ENCODE data around the gene ADGRE2.

Gene ADGRE2

DNA sequence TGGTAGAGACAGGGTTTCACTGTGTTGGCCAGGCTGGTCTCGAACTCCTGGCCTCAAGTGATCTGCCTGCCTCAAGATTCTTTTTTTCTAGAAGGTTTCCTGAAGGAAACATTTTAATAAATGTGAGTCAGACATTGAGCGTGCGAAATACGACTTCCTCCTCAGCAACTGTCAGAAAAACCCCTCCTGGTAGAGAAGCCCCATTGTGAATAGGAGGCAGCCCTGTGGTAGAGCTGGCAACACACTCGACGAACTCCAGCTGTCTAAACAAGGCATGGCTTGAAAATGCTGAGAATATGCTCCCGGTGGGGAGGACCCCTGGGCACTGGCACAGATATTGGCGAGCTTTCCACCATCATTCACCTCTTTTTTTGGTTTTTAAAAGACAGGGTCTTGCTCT is 78.7 kb downstream of the ADGRE2 start:
- TF ChIP-seq, protein P1, sequence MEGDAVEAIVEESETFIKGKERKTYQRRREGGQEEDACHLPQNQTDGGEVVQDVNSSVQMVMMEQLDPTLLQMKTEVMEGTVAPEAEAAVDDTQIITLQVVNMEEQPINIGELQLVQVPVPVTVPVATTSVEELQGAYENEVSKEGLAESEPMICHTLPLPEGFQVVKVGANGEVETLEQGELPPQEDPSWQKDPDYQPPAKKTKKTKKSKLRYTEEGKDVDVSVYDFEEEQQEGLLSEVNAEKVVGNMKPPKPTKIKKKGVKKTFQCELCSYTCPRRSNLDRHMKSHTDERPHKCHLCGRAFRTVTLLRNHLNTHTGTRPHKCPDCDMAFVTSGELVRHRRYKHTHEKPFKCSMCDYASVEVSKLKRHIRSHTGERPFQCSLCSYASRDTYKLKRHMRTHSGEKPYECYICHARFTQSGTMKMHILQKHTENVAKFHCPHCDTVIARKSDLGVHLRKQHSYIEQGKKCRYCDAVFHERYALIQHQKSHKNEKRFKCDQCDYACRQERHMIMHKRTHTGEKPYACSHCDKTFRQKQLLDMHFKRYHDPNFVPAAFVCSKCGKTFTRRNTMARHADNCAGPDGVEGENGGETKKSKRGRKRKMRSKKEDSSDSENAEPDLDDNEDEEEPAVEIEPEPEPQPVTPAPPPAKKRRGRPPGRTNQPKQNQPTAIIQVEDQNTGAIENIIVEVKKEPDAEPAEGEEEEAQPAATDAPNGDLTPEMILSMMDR (IDR thresholded peaks at IDR 0.05; ENCODE audit: low read length, missing control alignments) = no peak
- H3K4me3 ChIP-seq (replicated peaks; ENCODE audit: low read depth, low read length) = no peak overlapping the region
- peak; percentile 8 for DNase-seq (ENCODE audit: low read depth)

DNA sequence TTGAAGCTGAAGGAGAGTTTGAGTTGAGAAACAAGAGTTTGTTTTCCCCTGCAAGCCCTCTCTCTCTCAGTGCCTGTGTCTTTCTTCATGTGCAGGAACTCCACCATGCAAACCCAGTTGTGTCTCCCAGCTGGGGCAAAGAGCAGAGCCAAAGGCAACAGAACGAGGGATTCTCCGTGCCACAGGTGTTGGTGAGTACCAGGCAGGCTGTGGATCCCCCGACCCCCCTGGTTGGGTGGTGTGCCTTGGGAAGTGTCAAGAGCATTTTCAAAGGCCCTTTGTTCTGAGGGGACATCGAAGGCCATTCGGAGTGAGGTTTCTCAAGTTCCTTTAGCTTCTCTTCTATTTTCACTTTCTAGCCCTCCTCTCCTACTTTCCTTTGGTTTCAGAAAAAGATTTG is 82.9 kb downstream of the ADGRE2 start:
- TF ChIP-seq, protein P1 (IDR thresholded peaks at IDR 0.05; ENCODE audit: low read length, missing control alignments) = no peak
- no peak for DNase-seq (ENCODE audit: low read depth)
- H3K4me3 ChIP-seq (replicated peaks; ENCODE audit: low read depth, low read length) = no peak overlapping the region

DNA sequence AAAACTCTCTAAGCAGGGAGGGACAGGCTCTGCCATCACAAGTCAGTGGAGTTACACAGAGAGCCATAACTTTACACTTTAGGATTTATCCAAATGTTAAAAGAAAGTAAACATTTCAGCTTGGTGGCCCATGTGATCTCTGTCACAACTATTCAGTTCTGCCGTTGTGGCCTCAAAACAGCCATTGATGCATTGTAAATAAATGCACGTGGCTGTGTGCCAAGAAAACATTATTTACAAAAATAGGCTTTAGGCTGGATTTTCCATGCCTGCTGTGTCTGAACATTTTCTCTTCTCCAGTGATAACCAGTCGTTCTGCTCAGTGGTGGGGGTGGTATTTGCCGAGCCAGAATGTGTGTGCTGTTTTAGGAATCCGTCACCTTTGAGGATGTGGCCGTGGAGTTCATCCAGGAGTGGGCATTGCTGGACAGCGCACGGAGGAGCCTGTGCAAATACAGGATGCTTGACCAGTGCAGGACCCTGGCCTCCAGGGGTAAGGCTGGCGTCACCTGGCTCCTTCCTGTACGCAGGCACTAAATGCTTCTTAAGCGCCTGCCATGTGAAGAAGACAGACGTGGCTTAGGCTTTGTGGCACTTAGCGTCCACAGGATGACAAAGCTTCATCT is 83.6 kb downstream of the ADGRE2 start:
- H3K4me3 ChIP-seq (replicated peaks; ENCODE audit: low read depth, low read length) = no peak overlapping the region
- TF ChIP-seq, protein P1 (IDR thresholded peaks at IDR 0.05; ENCODE audit: low read length, missing control alignments) = no peak
- DNase-seq (ENCODE audit: low read depth) = no peak

DNA sequence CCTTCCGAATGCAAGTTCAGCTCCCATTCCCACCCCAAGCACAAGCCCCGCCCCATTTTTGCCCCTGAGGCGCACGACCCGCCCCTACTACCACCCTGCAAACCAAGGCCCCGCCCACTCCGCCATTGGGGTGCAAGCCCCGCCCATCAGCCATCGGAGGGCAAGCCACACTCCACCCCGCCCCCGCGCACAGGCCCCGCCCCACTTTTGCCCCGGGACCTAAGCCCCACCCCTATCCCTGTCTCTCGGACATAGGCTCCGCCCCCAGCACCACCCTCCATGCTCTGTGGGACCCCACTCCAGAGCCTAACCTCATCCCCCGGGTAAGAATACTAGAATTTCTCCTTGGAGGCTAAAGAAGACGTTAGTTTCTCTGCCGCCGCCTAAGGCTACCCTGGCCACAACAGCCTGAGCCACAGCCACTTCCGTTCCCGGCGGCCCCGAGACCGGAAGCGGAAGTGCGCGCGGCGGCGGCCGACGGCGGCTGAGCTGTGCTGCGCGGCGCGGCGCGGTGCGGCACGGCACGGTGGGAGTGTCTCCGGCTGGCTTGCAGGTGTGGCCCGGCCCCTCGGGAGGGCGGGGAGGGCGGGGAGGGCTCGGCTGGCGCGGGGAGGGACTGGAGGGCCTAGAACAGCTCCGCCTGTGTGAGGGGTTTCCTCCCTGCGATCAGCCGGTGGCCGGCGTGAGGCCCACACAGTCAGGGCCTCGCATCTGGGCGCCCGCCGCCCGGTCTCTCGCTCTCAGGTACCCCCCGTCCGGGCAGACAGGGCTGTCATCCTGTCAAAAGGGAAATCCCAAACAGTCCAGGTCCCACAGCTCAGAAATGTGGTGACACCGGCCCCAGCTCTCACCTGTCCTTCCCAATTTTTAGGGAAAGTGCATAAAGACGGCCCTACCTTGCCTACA is 88.5 kb downstream of the ADGRE2 start, which contains the start of gene ZNF333:
Gene ZNF333, plus strand, starts transcription at position 451 of the 906 bp plus-strand sequence. CDS start 3,444 bp downstream, outside the sequence.
- TF ChIP-seq, protein P1 (IDR thresholded peaks at IDR 0.05; ENCODE audit: low read length, missing control alignments) = no peak
- DNase-seq (ENCODE audit: low read depth) = peak; percentile 92
- H3K4me3 ChIP-seq (replicated peaks; ENCODE audit: low read depth, low read length) = peak within 1 kb of the TSS; percentile 77

DNA sequence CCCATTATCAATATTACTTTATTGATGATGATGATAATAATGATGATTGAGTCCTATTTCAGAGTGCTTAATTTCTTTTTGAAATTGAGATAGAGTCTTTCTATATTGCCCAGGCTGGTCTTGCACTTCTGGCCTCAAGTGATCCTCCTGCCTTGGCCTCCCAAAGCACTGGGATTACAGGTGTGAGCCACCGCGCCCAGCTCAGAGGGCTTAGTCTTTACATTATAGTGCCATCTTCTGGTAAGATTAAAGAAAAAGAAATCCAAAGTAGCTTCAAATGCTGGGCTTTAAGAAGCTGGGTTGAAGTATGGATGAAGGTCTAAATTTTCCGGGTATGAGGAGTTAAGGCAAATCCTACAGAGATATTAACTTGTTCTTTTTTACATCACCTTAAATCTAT is 91.9 kb downstream of the ADGRE2 start:
- peak; percentile 42 for DNase-seq (ENCODE audit: low read depth)
- TF ChIP-seq, protein P1 (IDR thresholded peaks at IDR 0.05; ENCODE audit: low read length, missing control alignments) = peak; percentile 23
- no peak overlapping the region for H3K4me3 ChIP-seq (replicated peaks; ENCODE audit: low read depth, low read length)

DNA sequence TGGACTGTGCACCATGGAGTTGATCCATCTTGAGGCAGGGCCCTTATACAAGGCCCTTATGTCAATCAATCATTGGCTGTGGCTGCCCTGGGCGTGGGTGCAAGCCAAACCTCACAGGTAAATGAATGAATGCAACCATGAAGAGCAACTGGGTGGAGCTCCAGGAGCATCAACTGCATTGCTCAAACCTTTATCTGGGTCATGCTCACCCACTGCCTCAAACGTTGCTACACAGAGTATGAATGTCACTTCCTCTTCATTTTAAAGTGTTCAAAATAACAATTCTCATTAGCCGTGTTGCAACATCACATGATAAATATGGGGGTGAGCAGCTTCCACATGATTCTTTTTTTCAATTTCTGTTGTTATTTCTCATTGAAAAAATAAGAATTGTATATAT is 94.9 kb downstream of the ADGRE2 start:
- TF ChIP-seq, protein P1 (IDR thresholded peaks at IDR 0.05; ENCODE audit: low read length, missing control alignments) = no peak
- DNase-seq (ENCODE audit: low read depth) = no peak

More for the DNA sequence above, 94.9 kb downstream of the ADGRE2 start:
- H3K4me3 ChIP-seq (replicated peaks; ENCODE audit: low read depth, low read length) = no peak overlapping the region

Measured in fibroblast of pulmonary artery (primary cell).